OCI-LY7 (cell line): ENCODE data around the gene LOXHD1.

ENCODE experiments used
- CTCF ChIP-seq: fragments of 200-600 bp; sonication (generic); conservative IDR thresholded peaks from 2 replicates; pipeline ENCODE4 v1.5.1; 2014; ENCODE audit warnings: mild to moderate bottlenecking, antibody characterized with exemption, low read length, moderate library complexity, mixed read lengths
- EZH2phosphoT487 ChIP-seq: fragments of 200-600 bp; sonication (generic); IDR thresholded peaks from 2 replicates; pipeline ENCODE4 v1.6.1; 2018; ENCODE audit warnings: low read depth, borderline replicate concordance, mild to moderate bottlenecking, mixed run types, antibody characterized with exemption, low read length, moderate library complexity, mixed read lengths

GRCh38 chr18:46596119-46596518, 60.9 kb downstream of the LOXHD1 start:
- TF ChIP-seq CTCF: no peak
- TF ChIP-seq EZH2phosphoT487: no peak
